HG03039 (cell line): ENCODE data around the gene DLL3.
"Not testable (repeated sequence)": the region's sequence is repeated elsewhere in the genome, so short reads cannot be mapped to it uniquely, and the experiment has no call there.

Experiments
- ATAC-seq: cut with Tn5 transposase; IDR thresholded peaks from one replicate; pipeline ENCODE4 v1.9.1; 2021; ENCODE audit warnings: mild to moderate bottlenecking, moderate library complexity; ENCODE audit not compliant: unreplicated experiment

Gene DLL3

GRCh38 chr19:39498798-39499642 lies at the start of gene DLL3:
TSS of gene DLL3 (plus strand) at chr19:39498947. CDS start at chr19:39498975, 28 bp downstream.
- ATAC-seq = no peak

- no peak for ATAC-seq
Measured at GRCh38 chr19:39449116-39449797, 49.5 kb upstream of the DLL3 start.

- not testable (repeated sequence) for ATAC-seq
Measured at GRCh38 chr19:39451257-39451656, 47.5 kb upstream of the DLL3 start.

- ATAC-seq = no peak
Measured at GRCh38 chr19:39463403-39463802, 35.3 kb upstream of the DLL3 start.

- no peak for ATAC-seq
Measured at GRCh38 chr19:39465956-39466747, 32.6 kb upstream of the DLL3 start.

GRCh38 chr19:39467941-39468340 lies 30.8 kb upstream of the DLL3 start:
- no peak for ATAC-seq

GRCh38 chr19:39469036-39469435 lies 29.7 kb upstream of the DLL3 start:
- ATAC-seq = no peak

GRCh38 chr19:39469567-39469966 lies 29.2 kb upstream of the DLL3 start:
- no peak for ATAC-seq

- ATAC-seq = no peak
Measured at GRCh38 chr19:39470724-39471339, 27.9 kb upstream of the DLL3 start.

GRCh38 chr19:39471756-39472536 lies 26.8 kb upstream of the DLL3 start:
- no peak for ATAC-seq

- ATAC-seq = no peak
Measured at GRCh38 chr19:39472746-39473442, 25.9 kb upstream of the DLL3 start.

- ATAC-seq = no peak
Measured at GRCh38 chr19:39473443-39473960, 25.2 kb upstream of the DLL3 start.

GRCh38 chr19:39474139-39474620 lies 24.6 kb upstream of the DLL3 start:
- ATAC-seq = no peak

GRCh38 chr19:39475748-39476147 lies 23.0 kb upstream of the DLL3 start:
- no peak for ATAC-seq

- not testable (repeated sequence) for ATAC-seq
Measured at GRCh38 chr19:39479319-39479801, 19.4 kb upstream of the DLL3 start.

GRCh38 chr19:39479916-39480315 lies 18.8 kb upstream of the DLL3 start:
- no peak for ATAC-seq

GRCh38 chr19:39480337-39481228 lies 18.2 kb upstream of the DLL3 start, which contains the start of gene TIMM50:
TSS of gene TIMM50 (plus strand) at chr19:39480838. CDS start at chr19:39480854, 16 bp downstream.
- ATAC-seq = peak; percentile 89

GRCh38 chr19:39481229-39481545 lies 17.6 kb upstream of the DLL3 start:
- peak; percentile 10 for ATAC-seq
